SK-N-MC (cell line): ENCODE data around the gene HEMGN.

Source experiments
- EZH2 ChIP-seq: fragments of 200-600 bp; sonication (generic); IDR thresholded peaks from one replicate; pipeline ENCODE4 v1.6.1; 2017; ENCODE audit warnings: antibody characterized with exemption
- FOXP2 ChIP-seq: optimal IDR thresholded peaks from 2 replicates; pipeline ENCODE3; 2011; ENCODE audit warnings: mild to moderate bottlenecking, moderate library complexity; ENCODE audit not compliant: insufficient read depth; ENCODE audit errors: extremely low read length, control extremely low read depth

GRCh38 chr9:97941323-97941722 is 3.4 kb upstream of the HEMGN start:
- TF ChIP-seq EZH2 (no peak), FOXP2 (no peak)
